Left colon (tissue), 2 donors: ENCODE measurements around the gene ZNF813. TPM values are rescaled to one million over a fixed set of nuclear protein-coding genes. Genes with fewer than 3 reads are reported as not detected.
"Not testable (repeated sequence)": the region's sequence is repeated elsewhere in the genome, so short reads cannot be mapped to it uniquely, and the experiment has no call there.

Source experiments
- ATAC-seq: fragments of 200-7000 bp; cut with Tn5 transposase; one replicate; pipeline ENCODE4 v1.9.1; 2020; ENCODE audit warnings: mild to moderate bottlenecking, moderate library complexity
- DNase-seq, 2 donors: peaks; one replicate each; pipeline ENCODE4 v3.0.0-alpha.2; 2020
- intact Hi-C, 2 donors: fragments of 100-400 bp; cut with DNase I in 1 of 2; cut with micrococcal nuclease in 1 of 2; formaldehyde crosslinking; loops; one replicate each; pipeline versions ENCODE4 v1.11.2 to v1.14.0; 2022; cut with DNase I, micrococcal nuclease
- long read RNA-seq: library from polyadenylated mRNA; unstranded; transcript quantifications from one replicate; pipeline ENCODE4 v2.0.0, GENCODE V29; 2021
- total RNA-seq, 2 donors: library from RNA; stranded (reverse); fragmentation: NEBNext Ultra II Directional; extraction: Animal tissue kit (Norgen Biotek cat#: 25700); gene quantifications; one replicate each; pipeline ENCODE4 v1.2.1, GENCODE V29; 2021
- donor health status: DM: no; HTN: no; CAD: no.
- donor health status: DM: yes; HTN: yes; CAD: no.

The ZNF813 gene
- 1 to 10 TPM; 3.4 to 4.2 TPM for total RNA-seq
- long read RNA-seq, full-length matches to known transcripts: 2 of 2 reads
- long read RNA-seq, partial matches to known transcripts: 0 of 2 reads
- long read RNA-seq, other reads (novel, unspliced or antisense): 0 of 2 reads

DNA sequence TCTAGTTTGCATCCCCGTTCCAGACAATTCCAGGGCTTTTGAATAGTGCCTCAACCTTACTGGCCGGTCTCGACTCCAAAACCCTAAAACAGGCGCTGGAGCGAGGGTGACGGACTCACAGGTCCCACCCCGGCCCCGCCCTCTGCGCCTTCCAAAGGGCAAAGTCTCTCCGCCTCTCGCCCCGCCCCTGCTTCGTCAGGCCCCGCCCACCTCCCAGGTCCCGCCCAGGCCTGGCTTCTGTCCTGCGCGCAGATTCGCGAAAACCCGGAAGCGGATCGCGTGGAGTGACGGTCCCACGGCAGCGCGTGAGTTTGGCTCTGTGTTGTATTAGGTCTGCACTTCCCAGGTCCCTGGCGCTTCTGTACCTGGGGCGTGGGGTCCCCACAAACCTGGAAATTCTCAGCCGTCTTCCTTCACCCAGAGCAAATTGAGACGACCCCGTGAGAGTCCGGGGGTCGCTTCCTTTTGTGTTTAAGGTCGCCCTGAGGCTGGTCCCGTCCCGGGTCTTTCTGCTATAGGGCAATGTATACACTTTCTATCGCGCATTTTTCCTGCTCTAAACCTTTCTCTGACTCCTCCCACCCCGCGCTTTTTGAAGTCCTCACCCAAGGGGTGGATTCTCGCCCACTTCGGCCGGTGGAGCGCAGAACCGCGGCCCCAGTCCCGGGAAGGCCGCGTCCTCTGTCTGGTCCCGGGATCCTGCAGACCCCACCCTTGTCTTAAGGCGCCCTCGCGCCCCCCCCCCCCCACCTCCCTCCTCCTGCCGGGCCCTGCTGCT lies at the start of gene ZNF813:
ZNF813 (plus strand) TSS at position 249 of the 778 bp plus-strand sequence. CDS start 16,090 bp downstream, outside the sequence.
- DNase-seq (peak; percentile 93 to 99), ATAC-seq (peak; percentile 100)
- intact Hi-C loops: no loop called here

DNA sequence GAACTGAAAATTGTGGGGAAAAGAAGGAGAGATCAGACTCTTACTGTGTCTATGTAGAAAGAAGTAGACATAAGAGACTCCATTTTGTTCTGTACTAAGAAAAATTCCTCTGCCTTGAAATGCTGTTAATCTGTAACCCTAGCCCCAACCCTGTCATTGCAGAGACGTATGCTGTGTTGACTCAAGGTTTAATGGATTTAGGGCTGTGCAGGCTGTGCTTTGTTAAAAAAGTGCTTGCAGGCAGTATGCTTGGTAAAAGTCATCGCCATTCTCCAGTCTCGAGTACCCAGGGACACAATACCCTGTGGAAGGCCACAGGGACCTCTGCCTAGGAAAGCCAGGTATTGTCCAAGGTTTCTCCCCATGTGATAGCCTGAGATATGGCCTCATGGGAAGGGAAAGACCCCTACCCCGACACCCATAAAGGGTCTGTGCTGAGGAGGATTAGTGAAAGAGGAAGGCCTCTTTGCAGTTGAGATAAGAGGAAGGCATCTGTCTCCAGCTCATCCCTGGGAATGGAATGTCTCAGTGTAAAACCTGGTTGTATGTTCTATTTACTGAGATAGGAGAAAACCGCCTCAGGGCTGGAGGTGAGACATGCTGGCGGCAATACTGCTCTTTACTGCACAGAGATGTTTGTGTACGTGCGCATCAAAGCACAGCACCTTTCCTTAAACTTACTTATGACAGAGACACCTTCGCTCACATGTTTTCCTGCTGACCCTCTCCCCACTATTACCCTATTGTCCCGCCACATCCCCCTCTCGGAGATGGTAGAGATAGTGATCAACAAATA lies 46.8 kb upstream of the ZNF813 start:
- ATAC-seq, DNase-seq, intact Hi-C loops: not testable (repeated sequence)

DNA sequence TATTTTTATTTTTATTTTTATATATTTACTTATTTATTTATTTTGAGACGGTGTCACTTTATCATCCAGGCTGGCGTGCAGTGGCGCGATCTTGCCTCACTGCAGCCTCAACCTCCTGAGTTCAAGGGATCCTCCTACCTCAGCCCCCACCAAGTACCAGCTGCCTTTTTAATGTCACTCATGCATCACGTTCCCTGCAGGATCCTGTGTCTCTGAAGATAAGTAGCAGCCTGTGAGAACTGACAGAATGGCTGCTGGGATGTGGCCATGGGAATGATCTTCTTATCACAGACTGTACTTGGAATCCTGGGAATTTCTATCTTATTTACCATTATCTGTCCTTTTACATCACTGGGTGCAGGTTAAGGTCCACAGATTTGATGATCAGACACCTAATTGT lies 45.0 kb upstream of the ZNF813 start:
- DNase-seq: no peak
- intact Hi-C loops: no loop called here
- no peak for ATAC-seq

DNA sequence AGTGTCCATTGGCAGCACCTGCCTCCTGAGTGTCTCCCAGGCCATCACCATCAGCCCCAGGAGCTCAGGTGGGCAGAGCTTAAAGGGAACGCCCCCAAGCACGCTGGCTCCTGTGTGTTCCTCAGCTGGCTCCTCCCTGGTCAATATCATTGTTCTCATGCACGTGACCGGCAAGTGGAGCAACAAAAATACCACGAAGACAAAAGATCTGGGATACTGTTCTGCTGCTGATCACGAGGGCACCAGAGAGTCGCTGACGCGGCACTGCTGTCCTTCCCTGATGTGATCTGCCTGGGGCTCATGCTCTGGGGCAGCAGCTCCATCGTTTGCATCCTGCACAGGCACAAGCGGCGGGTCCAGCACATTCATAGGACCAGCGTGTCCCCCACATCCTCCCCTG lies 44.5 kb upstream of the ZNF813 start:
- intact Hi-C loops, DNase-seq, ATAC-seq: not testable (repeated sequence)

DNA sequence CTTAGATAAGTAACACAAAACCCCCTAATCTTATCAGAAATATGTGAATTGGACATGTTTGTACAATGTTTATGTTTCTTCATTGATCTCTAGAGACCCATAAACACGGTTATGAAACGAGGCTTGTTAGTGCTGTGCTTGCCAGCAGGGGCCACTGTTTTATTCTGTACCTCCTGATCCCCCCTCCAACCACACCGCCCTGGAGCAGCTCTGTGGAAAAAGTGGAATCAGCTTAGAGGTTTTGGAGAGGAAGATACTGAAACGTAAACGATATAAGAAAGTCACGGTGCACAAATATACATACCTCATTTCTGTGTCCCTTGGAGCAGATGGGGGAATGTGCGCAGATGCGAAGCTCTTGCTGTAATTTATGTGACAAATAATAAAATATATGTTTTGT lies 43.9 kb upstream of the ZNF813 start:
- DNase-seq, intact Hi-C loops, ATAC-seq: not testable (repeated sequence)

DNA sequence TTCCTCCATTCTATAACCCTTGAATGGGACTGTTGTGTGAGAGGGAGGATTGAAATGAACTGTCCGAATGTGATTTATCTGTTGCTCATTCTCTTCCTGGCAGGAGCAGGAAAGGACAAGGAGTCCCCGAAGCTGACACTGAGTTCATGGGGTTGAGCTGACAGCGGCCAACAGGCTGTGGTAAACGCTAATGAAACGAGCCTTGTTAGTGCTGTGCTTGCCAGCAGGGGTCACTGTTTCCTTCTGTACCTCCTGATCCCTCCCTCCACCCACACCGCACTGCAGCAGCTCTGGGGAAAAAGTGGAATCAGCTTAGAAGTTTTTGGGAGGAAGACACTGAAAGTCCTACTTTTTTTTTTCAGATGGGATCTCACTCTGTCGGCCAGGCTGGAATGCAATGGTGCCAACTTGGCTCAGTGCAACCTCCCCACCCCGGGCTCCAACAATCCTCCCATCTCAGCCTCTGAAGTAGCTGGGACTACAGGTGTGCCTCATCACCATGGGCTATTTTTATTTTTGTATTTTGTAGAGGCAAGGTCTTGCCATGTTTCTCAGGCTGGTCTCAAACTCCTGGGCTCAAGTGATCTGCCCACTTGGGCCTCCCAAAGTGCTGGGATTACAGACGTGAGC lies 42.5 kb upstream of the ZNF813 start:
- DNase-seq: peak; percentile 58 to 74
- intact Hi-C loops: no loop called here
- peak; percentile 87 for ATAC-seq

DNA sequence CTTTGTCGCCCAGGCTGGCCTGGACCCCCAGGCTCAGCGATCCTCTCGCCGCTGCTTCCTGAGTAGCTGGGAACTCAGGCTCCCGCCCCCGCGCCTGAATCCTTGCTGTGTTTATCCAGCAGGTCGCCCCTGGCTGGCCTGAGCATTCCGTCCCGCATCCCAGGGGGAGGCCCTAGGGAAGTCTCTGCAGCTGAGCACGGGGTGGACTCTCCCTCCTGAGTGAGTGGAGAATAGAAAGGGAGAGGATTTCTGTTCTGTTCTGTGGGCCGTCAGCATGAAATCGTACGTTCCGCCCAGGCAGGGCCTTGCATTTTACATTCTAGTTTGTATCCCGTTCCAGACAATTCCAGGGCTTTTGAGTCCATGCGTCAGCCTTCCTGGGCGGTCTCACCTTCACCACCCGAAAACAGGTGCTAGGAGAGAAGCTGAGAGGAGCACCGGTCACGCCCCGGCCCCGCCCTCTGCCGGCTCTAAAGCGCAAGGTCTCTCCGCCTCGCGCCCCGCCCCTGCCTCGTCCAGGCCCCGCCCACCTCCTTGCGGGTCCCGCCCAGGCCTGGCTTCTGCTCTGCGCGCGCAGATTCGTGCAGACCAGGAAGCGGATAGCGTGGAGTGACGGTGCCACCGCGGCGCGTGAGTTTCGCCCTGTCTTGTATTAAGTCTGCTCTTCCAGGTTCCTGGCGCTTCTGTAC lies 36.0 kb upstream of the ZNF813 start, which contains the start of gene ZNF761:
ZNF761 (plus strand) TSS at position 586 of the 689 bp plus-strand sequence. CDS start 15,285 bp downstream, outside the sequence.
- intact Hi-C loops: loop anchor here in 1 of 2 donors (10.0 kb wide), 1 partner anchor 83 kb away; no protein-coding TSS in a partner anchor
- peak; percentile 96 to 99 for DNase-seq
- ATAC-seq: peak; percentile 99

DNA sequence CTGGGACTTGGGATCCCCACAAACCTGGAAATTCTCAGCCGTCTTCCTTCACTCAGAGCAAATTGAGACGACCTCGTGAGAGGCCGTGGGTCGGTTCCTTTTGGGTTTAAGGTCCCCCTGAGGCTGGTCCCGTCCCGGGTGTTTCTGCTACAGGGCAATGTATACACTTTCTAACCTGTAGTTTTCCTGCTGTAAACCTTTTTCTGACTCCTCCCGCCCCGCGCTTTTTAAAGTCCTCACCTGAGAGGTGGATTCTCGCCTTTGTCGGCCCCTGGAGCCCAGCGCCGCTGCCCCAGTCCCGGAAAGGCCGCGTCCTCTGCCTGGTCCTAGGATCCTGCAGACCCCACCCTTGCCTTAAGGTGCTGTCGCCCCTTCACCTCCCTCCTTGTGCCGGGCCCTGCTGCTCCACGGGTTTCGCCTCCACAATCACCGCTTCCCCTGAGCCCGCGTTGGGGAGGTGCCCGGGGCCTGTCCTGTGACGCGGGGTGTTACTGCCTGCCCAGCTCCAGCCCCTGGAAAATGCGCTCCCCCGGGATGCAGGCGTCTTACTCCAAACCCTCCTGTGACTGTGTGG lies 35.4 kb upstream of the ZNF813 start:
- intact Hi-C loops: loop anchor here in 1 of 2 donors (10.0 kb wide), 1 partner anchor 83 kb away; no protein-coding TSS in a partner anchor
- ATAC-seq (peak; percentile 43), DNase-seq (peak; percentile 34 to 51)

DNA sequence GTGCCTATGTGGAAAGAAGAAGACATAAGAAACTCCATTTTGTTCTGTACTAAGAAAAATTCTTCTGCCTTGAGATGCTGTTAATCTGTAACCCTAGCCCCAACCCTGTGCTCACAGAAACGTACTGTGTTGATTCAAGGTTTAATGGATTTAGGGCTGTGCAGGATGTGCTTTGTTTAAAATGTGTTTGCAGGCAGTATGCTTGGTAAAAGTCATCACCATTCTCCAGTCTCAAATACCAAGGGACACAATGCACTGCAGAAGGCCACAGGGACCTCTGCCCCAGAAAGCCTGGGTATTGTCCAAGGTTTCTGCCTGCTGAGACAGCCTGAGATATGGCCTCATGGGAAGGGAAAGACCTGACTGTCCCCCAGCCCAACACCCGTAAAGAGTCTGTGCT lies 23.7 kb upstream of the ZNF813 start:
- intact Hi-C loops, DNase-seq, ATAC-seq: not testable (repeated sequence)

DNA sequence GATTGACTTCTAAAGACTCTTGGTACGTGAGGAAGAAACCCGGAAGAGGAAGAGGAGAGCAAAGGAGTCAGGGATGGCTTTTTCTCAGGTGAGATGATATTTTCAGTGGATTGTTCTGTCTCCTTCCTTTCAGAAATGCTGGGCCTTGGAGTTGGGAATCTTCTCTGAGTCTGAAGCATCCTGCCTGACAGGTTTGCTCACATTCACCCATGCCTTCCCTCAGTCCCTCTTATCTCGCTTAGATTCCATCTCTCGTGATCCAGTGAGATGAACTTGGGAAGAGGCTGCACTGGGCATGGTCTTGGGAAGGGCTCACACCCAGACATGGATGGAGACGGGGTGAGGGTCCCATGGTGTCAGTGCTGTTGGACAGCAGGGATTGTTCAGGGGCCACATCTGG lies 20.3 kb upstream of the ZNF813 start:
- intact Hi-C loops, ATAC-seq, DNase-seq: not testable (repeated sequence)

DNA sequence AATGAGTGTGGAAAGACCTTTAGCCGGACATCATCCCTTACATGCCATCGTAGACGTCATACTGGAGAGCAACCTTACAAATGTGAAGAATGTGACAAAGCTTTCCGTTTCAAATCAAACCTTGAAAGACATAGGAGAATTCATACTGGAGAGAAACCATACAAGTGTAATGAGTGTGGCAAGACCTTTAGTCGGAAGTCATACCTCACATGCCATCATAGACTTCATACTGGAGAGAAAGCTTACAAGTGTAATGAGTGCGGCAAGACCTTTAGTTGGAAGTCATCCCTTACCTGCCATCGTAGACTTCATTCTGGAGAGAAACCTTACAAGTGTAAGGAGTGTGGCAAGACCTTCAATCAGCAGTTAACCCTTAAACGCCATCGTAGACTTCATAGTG lies 11.7 kb upstream of the ZNF813 start:
- DNase-seq (no peak), ATAC-seq (no peak)
- intact Hi-C loops: no loop called here

DNA sequence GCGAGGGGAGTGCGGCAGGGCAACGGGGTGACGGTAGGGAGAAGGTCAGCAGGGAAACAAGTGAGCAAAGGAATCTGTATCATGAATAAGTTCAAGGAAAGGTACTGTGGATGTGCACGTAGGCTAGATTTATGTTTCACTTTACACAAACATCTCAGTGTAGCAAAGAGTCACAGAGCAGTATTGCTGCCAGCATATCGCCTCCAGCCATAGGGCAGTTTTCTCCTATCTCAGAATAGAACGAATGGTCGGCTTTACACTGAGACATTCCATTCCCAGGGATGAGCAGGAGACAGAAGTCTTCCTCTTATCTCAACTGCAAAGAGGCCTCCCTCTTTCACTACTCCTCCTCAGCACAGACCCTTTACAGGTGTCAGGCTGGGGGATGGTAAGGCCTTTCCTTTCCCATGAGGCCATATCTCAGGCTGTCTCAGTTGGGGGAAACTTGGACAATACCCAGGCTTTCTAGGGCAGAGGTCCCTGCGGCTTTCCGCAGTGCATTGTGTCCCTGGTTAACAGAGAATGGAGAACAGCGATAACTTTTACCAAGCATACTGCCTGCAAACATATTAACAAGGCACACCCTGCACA lies 7.3 kb upstream of the ZNF813 start:
- DNase-seq, intact Hi-C loops, ATAC-seq: not testable (repeated sequence)

DNA sequence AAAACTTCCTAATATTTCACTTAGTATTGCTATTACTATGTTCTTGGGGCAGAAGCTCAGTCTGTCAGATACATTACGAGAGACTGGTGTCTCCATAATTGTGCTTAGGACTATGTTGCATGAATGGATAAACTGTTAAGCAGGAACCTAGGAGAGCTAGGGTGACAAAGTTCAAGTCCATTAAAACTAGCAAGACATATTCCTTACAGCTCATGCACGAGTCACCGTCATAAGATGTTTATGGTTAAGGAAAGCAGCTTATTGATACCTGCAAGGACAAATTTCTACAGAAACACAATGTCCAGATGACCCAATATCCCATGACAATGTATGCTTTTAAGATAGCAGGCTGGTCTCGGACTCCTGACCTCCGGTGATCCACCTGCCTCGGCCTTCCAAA lies 5.7 kb upstream of the ZNF813 start:
- no peak for DNase-seq
- intact Hi-C loops: no loop called here
- no peak for ATAC-seq

DNA sequence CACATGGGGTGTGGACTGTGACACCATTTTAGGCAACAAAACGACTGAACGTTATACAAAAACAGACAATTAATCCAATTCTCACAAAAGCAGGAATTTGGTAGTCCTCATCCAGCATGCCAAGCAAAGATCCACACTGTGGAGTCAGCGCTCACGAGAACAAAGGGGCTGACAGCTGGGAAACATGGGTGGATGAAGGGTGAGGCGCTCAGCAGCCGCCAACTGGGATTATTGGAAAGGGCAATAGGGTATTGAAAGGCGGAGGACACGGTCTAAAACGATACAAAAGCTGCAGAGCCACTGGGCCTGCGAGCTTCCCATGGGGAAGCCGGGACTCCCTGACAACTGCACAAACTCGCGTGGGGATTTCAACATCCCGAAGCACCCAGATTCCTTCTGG lies 4.7 kb upstream of the ZNF813 start:
- DNase-seq (no peak), ATAC-seq (no peak)
- intact Hi-C loops: no loop called here

DNA sequence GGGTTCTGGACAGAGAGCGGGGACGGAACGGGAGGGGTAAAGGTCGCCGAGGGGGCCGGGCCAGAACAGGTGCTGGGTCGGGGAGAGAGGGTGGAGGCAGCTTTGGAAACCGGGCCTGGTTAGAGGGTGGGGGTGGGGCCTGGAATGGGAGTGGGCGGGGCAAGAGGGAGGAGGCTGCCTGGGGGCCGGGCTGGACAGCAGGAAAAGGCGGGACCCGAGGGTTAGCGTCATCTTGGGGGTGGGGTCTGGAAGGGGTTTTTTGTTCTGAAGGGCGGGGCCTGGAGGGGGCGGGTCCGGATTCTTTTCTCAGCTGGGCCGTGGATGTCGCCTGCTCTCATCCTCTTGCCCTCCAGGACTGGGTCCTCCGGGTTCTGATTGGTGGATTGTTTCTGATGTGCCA lies 4.3 kb upstream of the ZNF813 start:
- DNase-seq (peak; percentile 27 to 38), ATAC-seq (no peak)

DNA sequence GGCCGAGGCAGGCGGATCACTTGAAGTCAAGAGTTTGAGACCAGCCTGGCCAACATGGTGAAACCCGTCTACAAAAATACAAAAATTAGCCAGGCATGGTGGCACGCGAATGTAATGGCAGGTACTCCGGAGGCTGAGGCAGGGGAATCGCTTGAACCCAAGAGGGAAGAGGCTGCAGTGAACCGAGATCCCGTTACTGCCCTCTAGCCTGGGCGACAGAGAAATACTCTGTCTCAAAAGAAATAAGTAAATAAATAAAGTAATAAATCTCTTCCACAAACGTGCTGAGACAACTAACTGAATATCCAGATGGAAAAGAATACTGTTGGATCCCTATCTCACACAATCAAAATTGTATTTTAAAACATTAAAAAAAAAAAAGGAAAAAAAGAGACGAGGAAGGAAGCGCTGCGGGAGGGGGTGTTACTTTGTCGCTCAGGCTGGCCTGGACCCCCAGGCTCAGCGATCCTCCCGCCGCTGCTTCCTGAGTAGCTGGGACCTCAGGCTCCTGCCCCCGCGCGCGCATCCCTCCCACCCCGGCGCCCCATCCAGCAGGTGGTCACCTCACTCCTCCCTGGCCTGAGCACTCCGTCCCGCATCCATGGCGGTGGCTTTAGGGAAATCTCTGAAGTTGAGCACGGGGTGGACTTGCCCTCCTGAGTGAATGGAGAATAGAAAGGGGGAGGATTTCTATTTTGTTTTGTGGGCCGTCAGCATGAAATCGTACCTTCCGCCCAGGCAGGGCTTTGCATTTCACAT lies 628 bp upstream of the ZNF813 start:
- peak; percentile 22 for ATAC-seq
- intact Hi-C loops: no loop called here
- DNase-seq: no peak

More for the DNA sequence above, 4.3 kb upstream of the ZNF813 start:
- intact Hi-C loops: no loop called here

DNA sequence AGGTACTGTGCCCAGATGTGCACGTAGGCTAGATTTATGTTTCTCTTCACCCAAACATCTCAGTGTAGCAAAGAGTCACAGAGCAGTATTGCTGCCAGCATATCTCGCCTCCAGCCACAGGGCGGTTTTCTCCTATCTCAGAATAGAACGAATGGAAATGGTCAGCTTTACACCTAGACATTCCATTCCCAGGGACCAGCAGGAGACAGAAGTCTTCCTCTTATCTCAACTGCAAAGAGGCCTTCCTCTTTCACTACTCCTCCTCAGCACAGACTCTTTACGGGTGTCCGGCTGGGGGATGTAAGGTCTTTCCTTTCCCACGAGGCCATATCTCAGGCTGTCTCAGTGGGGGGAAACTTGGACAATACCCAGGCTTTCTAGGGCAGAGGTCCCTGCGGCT lies 1.1 kb downstream of the ZNF813 start:
- DNase-seq, intact Hi-C loops, ATAC-seq: not testable (repeated sequence)
